ENCODE data around the gene GRM4. TPM values are rescaled to one million over a fixed set of nuclear protein-coding genes. Genes with fewer than 3 reads are reported as not detected.

The GRM4 gene
- total RNA-seq, 1 experiment from 2014 or later, result not detected

DNA sequence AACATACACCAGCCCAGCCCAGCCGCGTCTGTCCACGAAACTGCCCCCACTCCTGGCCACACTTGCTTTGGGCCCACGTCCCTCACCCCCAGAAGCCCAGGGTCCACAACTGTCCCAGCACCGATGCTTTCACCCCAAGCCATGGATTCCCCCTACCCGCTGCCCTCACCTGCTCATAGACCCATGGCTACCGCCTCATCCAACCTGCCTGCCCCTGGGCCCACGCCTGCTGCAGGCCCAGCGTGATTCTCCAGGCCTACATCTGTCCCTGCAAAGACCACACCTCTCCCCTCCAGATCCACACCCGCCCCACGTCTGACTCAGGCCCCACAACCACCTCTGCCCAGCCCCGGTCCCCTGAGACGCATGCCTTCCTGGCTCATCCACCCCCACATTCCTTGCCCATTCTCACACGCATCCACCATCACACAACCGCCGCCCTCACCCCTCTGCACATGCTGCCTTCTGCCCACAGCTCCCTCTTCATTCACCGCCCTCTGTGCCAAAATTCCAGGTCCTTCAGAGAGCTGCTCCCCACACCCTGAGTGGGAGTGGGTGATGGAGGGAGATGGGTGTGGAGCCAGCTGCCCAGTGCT is 86.7 kb downstream of the GRM4 start:
- H3K36me3 ChIP-seq, result no peaks in the 10 kb centered on the region
- H3K4me3 ChIP-seq, result no peak overlapping the region
- no peaks in the 10 kb centered on the region for H3K9me3 ChIP-seq (replicated peaks)
- peaks cover 6% of the 10 kb centered on the region; the same call in 1 of the 2 replicates for H3K27me3 ChIP-seq (replicated peaks)
- no peak overlapping the region for H3K27ac ChIP-seq
- DNase-seq (ENCODE audit: low read depth in 1 of 2, low spot score in 2 of 2), result no peak
- no peaks in the 10 kb centered on the region for H3K4me1 ChIP-seq (replicated peaks)

GRCh38 chr6:34057790-34058189 is 88.1 kb downstream of the GRM4 start:
- H3K36me3 ChIP-seq, result no peaks in the 10 kb centered on the region
- no peak overlapping the region for H3K4me3 ChIP-seq
- no peaks in the 10 kb centered on the region for H3K9me3 ChIP-seq (replicated peaks)
- no peak overlapping the region for H3K27ac ChIP-seq
- H3K4me1 ChIP-seq (replicated peaks), result no peaks in the 10 kb centered on the region
- peaks cover 3% of the 10 kb centered on the region; the same call in 1 of the 2 replicates for H3K27me3 ChIP-seq (replicated peaks)
- DNase-seq (ENCODE audit: low read depth in 1 of 2, low spot score in 2 of 2), result no peak

DNA sequence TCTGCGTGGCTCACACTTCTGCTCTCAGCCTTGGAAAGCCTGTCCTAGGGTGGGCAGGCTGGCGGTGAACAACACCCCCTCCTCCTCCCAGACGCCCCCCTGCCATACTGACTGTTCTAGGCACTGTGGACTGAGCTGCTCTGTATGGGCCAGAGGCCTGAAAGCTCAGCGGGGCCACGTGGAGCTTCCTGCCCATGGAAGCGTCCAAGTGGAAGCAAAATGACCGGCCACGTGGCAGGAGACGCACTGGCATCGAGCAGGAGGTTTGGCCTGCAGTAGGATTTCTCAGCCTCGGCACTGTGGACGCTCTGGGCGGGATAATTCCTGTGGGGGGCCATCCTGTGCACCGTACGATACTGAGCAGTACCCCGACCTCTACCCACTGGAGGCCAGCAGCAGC is 88.7 kb downstream of the GRM4 start:
- H3K4me1 ChIP-seq (replicated peaks), result no peaks in the 10 kb centered on the region

GRCh38 chr6:34056305-34057108 is 89.4 kb downstream of the GRM4 start:
- DNase-seq (ENCODE audit: low read depth in 1 of 2, low spot score in 2 of 2), result no peak
- no peak overlapping the region for H3K4me3 ChIP-seq

More for the DNA sequence above, 88.7 kb downstream of the GRM4 start:
- no peak overlapping the region for H3K4me3 ChIP-seq
- no peak for DNase-seq (ENCODE audit: low read depth in 1 of 2, low spot score in 2 of 2)
- no peaks in the 10 kb centered on the region for H3K36me3 ChIP-seq
- no peaks in the 10 kb centered on the region for H3K9me3 ChIP-seq (replicated peaks)
- peaks cover 4% of the 10 kb centered on the region for H3K27me3 ChIP-seq (replicated peaks)
- no peak overlapping the region for H3K27ac ChIP-seq

GRCh38 chr6:34055223-34055933 is 90.5 kb downstream of the GRM4 start:
- H3K9me3 ChIP-seq (replicated peaks), result no peaks in the 10 kb centered on the region
- H3K36me3 ChIP-seq, result no peaks in the 10 kb centered on the region
- no peak overlapping the region for H3K4me3 ChIP-seq
- DNase-seq (ENCODE audit: low read depth in 1 of 2, low spot score in 2 of 2), result peak; percentile 48 to 67
- no peaks in the 10 kb centered on the region for H3K4me1 ChIP-seq (replicated peaks)
- peaks cover 4% of the 10 kb centered on the region for H3K27me3 ChIP-seq (replicated peaks)
- H3K27ac ChIP-seq, result no peak overlapping the region

More at GRCh38 chr6:34056305-34057108, 89.4 kb downstream of the GRM4 start:
- H3K27me3 ChIP-seq (replicated peaks), result peaks cover 4% of the 10 kb centered on the region
- no peaks in the 10 kb centered on the region for H3K4me1 ChIP-seq (replicated peaks)
- H3K36me3 ChIP-seq, result no peaks in the 10 kb centered on the region
- H3K9me3 ChIP-seq (replicated peaks), result no peaks in the 10 kb centered on the region
- H3K27ac ChIP-seq, result no peak overlapping the region

DNA sequence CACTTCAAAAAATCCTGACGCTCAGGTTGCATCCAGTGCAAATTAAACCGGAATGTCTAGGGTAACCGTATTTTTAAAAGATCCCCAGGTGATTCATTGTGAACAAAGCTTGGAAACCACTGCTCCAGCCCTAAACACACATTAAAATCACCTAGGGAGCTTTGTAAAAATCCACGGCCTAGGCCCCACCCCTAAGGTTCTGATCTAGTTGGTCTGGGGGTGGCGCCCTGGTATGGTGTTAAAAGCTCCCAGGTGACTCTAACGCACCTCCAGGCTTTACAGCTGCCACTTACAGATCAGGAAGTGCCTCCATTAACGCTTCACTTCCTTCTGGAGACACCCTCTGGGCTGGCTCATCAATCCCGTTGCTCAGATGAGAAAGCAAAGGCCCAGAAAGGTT is 92.2 kb downstream of the GRM4 start:
- Histone ChIP-seq H3K27ac (no peak overlapping the region), H3K9me3 (replicated peaks) (no peaks in the 10 kb centered on the region), H3K4me1 (replicated peaks) (no peaks in the 10 kb centered on the region), H3K4me3 (no peak overlapping the region), H3K27me3 (replicated peaks) (peaks cover 4% of the 10 kb centered on the region), H3K36me3 (no peaks in the 10 kb centered on the region)
- no peak for DNase-seq (ENCODE audit: low read depth in 1 of 2, low spot score in 2 of 2)

DNA sequence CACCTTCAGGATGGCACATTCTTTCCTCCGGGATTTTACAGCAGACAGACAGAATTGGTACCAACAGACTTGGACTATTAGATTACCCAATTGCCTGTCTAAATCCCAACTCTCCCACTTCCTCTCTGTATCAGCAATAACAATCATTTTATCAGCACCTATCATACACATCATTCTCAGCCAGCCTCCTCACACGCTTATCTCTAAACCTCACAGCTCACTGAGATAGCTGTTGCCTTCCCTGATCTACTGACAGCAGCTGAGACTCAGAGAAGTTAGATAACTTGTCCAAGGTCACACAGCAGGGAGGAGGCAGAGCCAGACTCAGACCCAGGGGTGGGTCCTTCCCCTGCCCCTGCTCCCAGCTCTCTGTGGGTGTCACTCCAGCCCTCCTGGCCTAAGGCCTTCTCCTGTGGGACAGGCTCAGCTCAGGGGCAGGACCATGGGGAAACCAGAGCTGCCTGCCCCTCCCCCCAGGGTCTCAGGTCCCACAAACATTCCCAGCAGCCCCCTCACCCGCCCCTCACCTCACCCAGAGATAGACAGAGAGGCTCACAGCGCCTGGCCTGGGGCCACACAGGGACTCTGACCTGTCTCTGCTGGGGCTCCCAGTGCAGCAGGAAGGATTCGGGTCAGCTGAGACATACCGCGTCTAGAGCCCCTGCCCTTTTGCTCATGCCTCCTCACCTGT is 92.8 kb downstream of the GRM4 start:
- Histone ChIP-seq H3K27ac (no peak overlapping the region), H3K36me3 (no peaks in the 10 kb centered on the region), H3K9me3 (replicated peaks) (no peaks in the 10 kb centered on the region), H3K27me3 (replicated peaks) (peaks cover 4% of the 10 kb centered on the region), H3K4me3 (no peak overlapping the region), H3K4me1 (replicated peaks) (no peaks in the 10 kb centered on the region)
- DNase-seq (ENCODE audit: low read depth in 1 of 2, low spot score in 2 of 2), result no peak

GRCh38 chr6:34052071-34052825 is 93.6 kb downstream of the GRM4 start:
- Histone ChIP-seq H3K27ac (no peak overlapping the region), H3K9me3 (replicated peaks) (no peaks in the 10 kb centered on the region), H3K36me3 (no peaks in the 10 kb centered on the region), H3K27me3 (replicated peaks) (peaks cover 4% of the 10 kb centered on the region), H3K4me1 (replicated peaks) (no peaks in the 10 kb centered on the region), H3K4me3 (no peak overlapping the region)
- no peak for DNase-seq (ENCODE audit: low read depth in 1 of 2, low spot score in 2 of 2)

DNA sequence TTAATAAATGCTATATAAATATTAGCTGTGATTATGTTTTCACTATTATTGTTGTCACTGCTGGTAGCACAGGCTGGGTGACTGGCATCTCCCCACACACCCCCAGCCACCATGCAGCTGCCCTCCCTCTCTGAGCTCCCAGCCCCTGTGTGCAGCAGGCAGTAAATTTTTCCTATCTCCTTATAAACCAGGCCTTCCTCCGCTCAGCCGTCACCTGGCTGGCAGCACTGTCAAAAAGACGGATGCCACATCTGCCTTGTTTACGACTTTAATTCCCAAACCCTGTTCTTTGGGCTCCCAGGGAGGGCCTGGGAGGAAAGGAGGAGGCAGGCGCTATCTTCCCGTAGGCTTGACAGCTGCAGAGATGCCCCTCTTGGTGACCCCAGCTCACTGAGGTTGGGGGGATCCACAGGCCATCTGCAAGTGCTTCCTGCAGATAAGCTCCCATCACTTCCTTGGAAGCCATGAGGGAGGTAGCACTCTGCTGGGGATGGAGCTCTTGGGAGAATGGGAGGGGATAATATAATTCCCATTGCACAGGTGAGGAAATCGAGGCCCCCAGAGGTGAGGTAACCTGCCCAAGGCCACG is 94.5 kb downstream of the GRM4 start:
- Histone ChIP-seq H3K27me3 (replicated peaks) (peaks cover 4% of the 10 kb centered on the region), H3K9me3 (replicated peaks) (no peaks in the 10 kb centered on the region), H3K4me1 (replicated peaks) (no peaks in the 10 kb centered on the region), H3K36me3 (no peaks in the 10 kb centered on the region), H3K27ac (no peak overlapping the region), H3K4me3 (no peak overlapping the region)
- DNase-seq (ENCODE audit: low read depth in 1 of 2, low spot score in 2 of 2), result no peak

DNA sequence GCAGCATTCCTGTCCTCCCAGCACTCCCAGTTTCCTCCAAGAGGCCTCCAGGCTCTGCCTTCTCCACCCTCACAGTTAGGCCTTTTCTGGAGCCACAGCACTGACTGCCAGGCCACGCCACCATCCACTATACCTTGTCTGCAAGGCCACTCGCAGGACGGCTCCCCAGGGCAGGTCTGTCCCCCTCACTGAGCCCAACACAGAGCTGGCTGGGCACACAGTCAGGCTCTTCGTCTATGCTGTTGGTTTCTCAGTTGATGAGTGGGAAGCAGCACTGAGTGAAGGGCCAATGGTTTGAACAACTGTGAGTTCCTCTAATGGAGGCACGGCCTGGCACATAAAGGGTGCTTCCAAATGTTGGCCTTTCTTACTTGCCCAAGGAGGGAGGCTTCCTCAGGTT is 95.2 kb downstream of the GRM4 start:
- H3K27me3 ChIP-seq (replicated peaks), result peaks cover 4% of the 10 kb centered on the region
- no peaks in the 10 kb centered on the region for H3K36me3 ChIP-seq
- H3K9me3 ChIP-seq (replicated peaks), result no peaks in the 10 kb centered on the region
- H3K4me1 ChIP-seq (replicated peaks), result no peaks in the 10 kb centered on the region
- no peak overlapping the region for H3K4me3 ChIP-seq
- H3K27ac ChIP-seq, result no peak overlapping the region
- no peak for DNase-seq (ENCODE audit: low read depth in 1 of 2, low spot score in 2 of 2)

DNA sequence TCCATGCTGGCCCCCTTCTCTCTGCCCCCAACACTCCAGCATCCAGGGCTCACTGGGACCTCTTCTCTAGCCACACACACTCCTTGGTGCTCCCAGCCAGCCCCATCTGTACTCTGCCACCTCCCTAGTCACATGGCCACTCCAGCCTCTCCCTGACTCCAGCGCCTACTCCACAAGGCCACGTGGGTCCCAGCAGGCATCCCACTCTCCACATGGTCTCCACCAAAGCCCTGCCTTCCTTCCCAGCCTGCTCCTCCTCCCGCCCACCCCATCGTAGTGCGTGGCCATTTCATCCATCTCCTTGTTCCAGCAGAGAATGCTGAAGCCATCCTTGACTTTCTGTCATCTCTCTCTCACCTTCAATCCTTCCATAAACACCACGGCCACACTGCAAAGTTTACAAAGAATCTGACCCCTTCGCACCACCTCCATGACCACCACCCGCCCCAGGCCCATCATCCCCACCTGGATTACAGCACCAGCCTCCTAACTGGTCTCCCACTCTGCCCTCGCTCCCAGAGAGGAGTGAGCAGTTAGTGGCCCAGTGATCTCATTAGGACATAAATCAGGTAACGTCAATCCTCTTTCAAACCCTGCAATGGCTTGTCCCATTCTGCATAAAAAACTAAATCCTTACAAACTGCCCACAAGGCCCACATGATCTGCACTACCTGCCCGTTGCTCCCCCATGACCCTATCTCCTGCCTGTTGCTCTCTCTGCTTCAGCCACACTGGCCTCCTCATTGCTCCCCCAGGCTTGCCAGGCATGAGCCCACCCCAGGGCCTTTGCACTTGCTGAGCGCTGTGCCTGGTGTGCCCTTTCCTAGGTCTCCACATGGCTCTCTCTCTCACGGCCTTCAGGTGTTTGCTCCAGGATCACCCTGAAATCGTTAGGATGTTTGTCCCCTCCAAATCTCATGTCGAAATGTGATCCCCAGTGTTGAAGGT is 96.2 kb downstream of the GRM4 start:
- H3K9me3 ChIP-seq (replicated peaks), result no peaks in the 10 kb centered on the region
- H3K4me1 ChIP-seq (replicated peaks), result no peaks in the 10 kb centered on the region
- no peak for DNase-seq (ENCODE audit: low read depth in 1 of 2, low spot score in 2 of 2)
- no peaks in the 10 kb centered on the region for H3K36me3 ChIP-seq
- H3K4me3 ChIP-seq, result no peak overlapping the region
- H3K27me3 ChIP-seq (replicated peaks), result peaks cover 4% of the 10 kb centered on the region
- no peak overlapping the region for H3K27ac ChIP-seq

Measured in SJSA1 (cell line).